Esophagus squamous epithelium (tissue), 4 donors: Measurements from ENCODE around the gene TRERF1.

Source experiments
- CTCF ChIP-seq, 6 experiments: fragments of 450-650 bp in 4 of 6; fragments of 200-600 bp in 2 of 6; sonication (generic) in 2 of 6; IDR thresholded peaks; one replicate each; pipeline ENCODE4 v1.5.1; 2016 to 2019; ENCODE audit warnings: antibody characterized with exemption in 6 of 6, mild to moderate bottlenecking in 4 of 6, moderate library complexity in 4 of 6
- POLR2A ChIP-seq, 4 donors: fragments of 450-650 bp; IDR thresholded peaks; one replicate each; pipeline ENCODE4 v1.6.1; 2017; ENCODE audit warnings: antibody characterized with exemption in 4 of 4, mild to moderate bottlenecking in 4 of 4, moderate library complexity in 3 of 4

- TF ChIP-seq CTCF (IDR thresholded peaks at IDR 0.05) (no peak), POLR2A (IDR thresholded peaks at IDR 0.05) (no peak)
Observed at GRCh38 chr6:42193491-42193894, 258.2 kb downstream of the TRERF1 start.
